Measurements from ENCODE around the gene RBBP8. TPM values are rescaled to one million over a fixed set of nuclear protein-coding genes. Genes with fewer than 3 reads are reported as not detected.

The RBBP8 gene
- total and polyA plus RNA-seq, 10 of the 15 experiments (the other 5 are each of a cell fraction or from before 2014, with no cell fraction given), result 46.2 to 82.3 (median 68.7) TPM

DNA sequence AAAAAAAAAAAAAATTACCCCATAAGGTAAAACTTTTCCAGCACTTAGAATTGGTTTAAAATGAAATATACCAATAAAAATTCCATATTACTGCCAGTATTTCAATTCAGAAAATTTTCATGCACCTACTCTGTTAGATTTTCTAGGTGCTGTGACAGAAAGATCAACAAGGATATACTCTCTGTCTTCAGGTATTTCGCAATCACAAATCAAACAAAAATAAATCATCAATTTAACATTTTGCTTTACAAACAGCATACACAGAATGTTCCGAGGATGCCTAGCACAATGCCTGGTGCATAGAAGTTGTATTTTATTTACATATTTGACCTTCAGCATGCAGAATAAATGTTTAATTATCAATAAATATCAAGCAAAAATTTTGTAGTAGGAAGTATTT is 66.5 kb downstream of the RBBP8 start:
- no peak overlapping the region for H3K9ac ChIP-seq (ENCODE audit: control insufficient read depth, insufficient read depth, low read length)
- ChIA-PET SMC1A (ENCODE audit: uncharacterized antibody, unreplicated experiment) (no interaction called here), CTCF (no interaction called here), POLR2A (no interaction called here), RAD21 (ENCODE audit: unreplicated experiment) (no interaction called here)
- ATAC-seq, result no peak
- H3K36me3 ChIP-seq (ENCODE audit: control insufficient read depth in 2 of 2, insufficient read depth in 2 of 2, low read length in 1 of 2), result peaks cover 2 to 6% of the 10 kb centered on the region in 2 experiments; a peak in 2 of 4 replicates
- H3K4me3 ChIP-seq, result no peak overlapping the region
- in situ Hi-C loops (cut with MboI), result no loop called here
- no peaks in the 10 kb centered on the region for H3K79me2 ChIP-seq (ENCODE audit: control insufficient read depth, insufficient read depth, low read length)
- no TSS peak for BruUV-seq (replicated peaks)
- DNase-seq (ENCODE audit: low read depth, low spot score), result no peak
- no peak for FAIRE-seq
- no peaks in the 10 kb centered on the region for H3K4me1 ChIP-seq (ENCODE audit: control insufficient read depth, insufficient read depth, low read length)
- no peaks in the 10 kb centered on the region for H4K20me1 ChIP-seq (ENCODE audit: control insufficient read depth, insufficient read depth)
- intact Hi-C loops (cut with micrococcal nuclease; ENCODE audit: unreplicated experiment), result no loop called here
- no peak overlapping the region for H3K27ac ChIP-seq (ENCODE audit: control insufficient read depth, insufficient read depth)
- no peak overlapping the region for H3K4me2 ChIP-seq (ENCODE audit: control insufficient read depth, insufficient read depth)
- no peak overlapping the region for H2AFZ ChIP-seq (ENCODE audit: control insufficient read depth, low read depth, low read length)
- TF ChIP-seq CEBPB (IDR thresholded peaks at IDR 0.05; ENCODE audit: borderline replicate concordance in 1 of 2, low read depth in 2 of 2, low read length in 2 of 2), result peak in 1 of 2 experiments; percentile 33; a peak in 1 of 4 replicates
- no peak for TF ChIP-seq ZSCAN29 (IDR thresholded peaks at IDR 0.05)
- H3K9me3 ChIP-seq (replicated peaks; ENCODE audit: control insufficient read depth, insufficient read depth, low read length), result no peaks in the 10 kb centered on the region
- H3K27me3 ChIP-seq (replicated peaks in 1 of 2; ENCODE audit: control insufficient read depth in 2 of 2, insufficient read depth in 2 of 2, low read length in 1 of 2), result no peaks in the 10 kb centered on the region
- 100% methylated on average over 2 of the region's 2 CpGs for WGBS (ENCODE audit: insufficient coverage, insufficient replicate concordance, low lambda C conversion rate, missing lambda C conversion rate)

DNA sequence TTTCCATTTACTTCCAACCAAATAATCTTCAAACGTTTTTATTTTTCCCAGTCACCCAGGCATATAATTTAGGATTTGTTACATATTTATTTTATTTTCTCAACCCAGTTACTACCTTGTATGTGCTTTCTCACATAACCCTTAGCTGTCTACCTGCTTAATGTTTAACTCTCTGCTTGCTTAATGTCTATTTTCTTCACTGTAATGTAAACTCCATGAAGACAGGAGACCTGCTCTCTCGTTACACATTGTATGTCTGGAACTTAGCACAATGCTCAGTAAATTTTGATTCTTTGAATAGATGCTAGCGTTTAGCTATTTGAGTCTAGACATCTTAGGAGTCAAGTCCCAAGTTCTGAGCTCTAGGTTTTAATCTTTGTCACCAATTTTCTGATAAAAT is 70.2 kb downstream of the RBBP8 start:
- ChIA-PET POLR2A (no interaction called here), RAD21 (ENCODE audit: unreplicated experiment) (no interaction called here), CTCF (interaction anchor here (0.6 to 1.8 kb wide), 5 partner anchors 20 to 1697 kb away, joined by 3 to 4 read pairs (median 4); no protein-coding TSS in a partner anchor), SMC1A (ENCODE audit: uncharacterized antibody, unreplicated experiment) (interaction anchor here (0.7 to 1.2 kb wide), 2 partner anchors 396 to 408 kb away, joined by 3 read pairs; no protein-coding TSS in a partner anchor)
- intact Hi-C loops (cut with micrococcal nuclease; ENCODE audit: unreplicated experiment), result no loop called here
- Histone ChIP-seq H3K9me3 (replicated peaks; ENCODE audit: control insufficient read depth, insufficient read depth, low read length) (no peaks in the 10 kb centered on the region), H3K4me2 (ENCODE audit: control insufficient read depth, insufficient read depth) (no peak overlapping the region), H3K27ac (ENCODE audit: control insufficient read depth, insufficient read depth) (no peak overlapping the region), H3K79me2 (ENCODE audit: control insufficient read depth, insufficient read depth, low read length) (no peaks in the 10 kb centered on the region), H3K4me3 (no peak overlapping the region), H2AFZ (ENCODE audit: control insufficient read depth, low read depth, low read length) (no peak overlapping the region), H3K4me1 (ENCODE audit: control insufficient read depth, insufficient read depth, low read length) (no peaks in the 10 kb centered on the region), H4K20me1 (ENCODE audit: control insufficient read depth, insufficient read depth) (no peaks in the 10 kb centered on the region), H3K36me3 (ENCODE audit: control insufficient read depth in 2 of 2, insufficient read depth in 2 of 2, low read length in 1 of 2) (peaks cover 2 to 6% of the 10 kb centered on the region in 2 experiments; a peak in 2 of 4 replicates), H3K27me3 (replicated peaks in 1 of 2; ENCODE audit: control insufficient read depth in 2 of 2, insufficient read depth in 2 of 2, low read length in 1 of 2) (no peaks in the 10 kb centered on the region), H3K9ac (ENCODE audit: control insufficient read depth, insufficient read depth, low read length) (no peak overlapping the region)
- ATAC-seq (no peak), FAIRE-seq (no peak), DNase-seq (ENCODE audit: low read depth, low spot score) (no peak)
- WGBS (ENCODE audit: insufficient coverage, insufficient replicate concordance, low lambda C conversion rate, missing lambda C conversion rate), result 97% methylated on average over 3 of the region's 3 CpGs
- BruUV-seq (replicated peaks), result no TSS peak
- in situ Hi-C loops (cut with MboI), result no loop called here
- TF ChIP-seq BMI1 (IDR thresholded peaks at IDR 0.05; ENCODE audit: borderline replicate concordance) (no peak), ZSCAN29 (IDR thresholded peaks at IDR 0.05) (no peak), FOXK2 (IDR thresholded peaks at IDR 0.05) (no peak), DPF2 (IDR thresholded peaks at IDR 0.05) (no peak), CHD4 (IDR thresholded peaks at IDR 0.05) (no peak), GABPA (IDR thresholded peaks at IDR 0.05; ENCODE audit: low read depth) (no peak), TBL1XR1 (IDR thresholded peaks at IDR 0.05; ENCODE audit: low read depth, low read length) (no peak), ZNF622 (IDR thresholded peaks at IDR 0.05) (no peak), SUZ12 (IDR thresholded peaks at IDR 0.05; ENCODE audit: unreplicated experiment) (no peak), RCOR1 (conservative IDR thresholded peaks at IDR 0.05; ENCODE audit: low read depth, low read length) (no peak), NR2C1 (IDR thresholded peaks at IDR 0.05) (no peak), FOS (IDR thresholded peaks at IDR 0.05; ENCODE audit: borderline replicate concordance, extremely low read depth, insufficient read length) (no peak), BCL11A (IDR thresholded peaks at IDR 0.05; ENCODE audit: low read depth, low read length) (no peak)
- TF ChIP-seq, protein P1, sequence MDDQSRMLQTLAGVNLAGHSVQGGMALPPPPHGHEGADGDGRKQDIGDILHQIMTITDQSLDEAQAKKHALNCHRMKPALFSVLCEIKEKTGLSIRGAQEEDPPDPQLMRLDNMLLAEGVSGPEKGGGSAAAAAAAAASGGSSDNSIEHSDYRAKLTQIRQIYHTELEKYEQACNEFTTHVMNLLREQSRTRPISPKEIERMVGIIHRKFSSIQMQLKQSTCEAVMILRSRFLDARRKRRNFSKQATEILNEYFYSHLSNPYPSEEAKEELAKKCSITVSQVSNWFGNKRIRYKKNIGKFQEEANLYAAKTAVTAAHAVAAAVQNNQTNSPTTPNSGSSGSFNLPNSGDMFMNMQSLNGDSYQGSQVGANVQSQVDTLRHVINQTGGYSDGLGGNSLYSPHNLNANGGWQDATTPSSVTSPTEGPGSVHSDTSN (IDR thresholded peaks at IDR 0.05; ENCODE audit: insufficient replicate concordance, low read depth, low read length), result no peak
- TF ChIP-seq, protein P2, sequence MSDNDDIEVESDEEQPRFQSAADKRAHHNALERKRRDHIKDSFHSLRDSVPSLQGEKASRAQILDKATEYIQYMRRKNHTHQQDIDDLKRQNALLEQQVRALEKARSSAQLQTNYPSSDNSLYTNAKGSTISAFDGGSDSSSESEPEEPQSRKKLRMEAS (IDR thresholded peaks at IDR 0.05; ENCODE audit: low read depth, low read length), result no peak
